HUES48 (cell line): ENCODE results near the gene KIAA1549.

Experiments used
- H3K27ac ChIP-seq: one replicate; pipeline ENCODE4 v1.7.0; 2013; ENCODE audit warnings: low read depth, low read length, inconsistent platforms
- H3K27me3 ChIP-seq: 2 replicates; pipeline ENCODE4 v1.6.1; 2013; ENCODE audit warnings: mild to moderate bottlenecking, low read length; ENCODE audit not compliant: control insufficient read depth, insufficient read depth
- H3K36me3 ChIP-seq: 2 replicates; pipeline ENCODE4 v1.6.1; 2013; ENCODE audit warnings: low read length; ENCODE audit not compliant: control insufficient read depth, insufficient read depth
- H3K4me1 ChIP-seq: 2 replicates; pipeline ENCODE4 v1.6.1; 2013; ENCODE audit warnings: mild to moderate bottlenecking, low read length; ENCODE audit not compliant: control insufficient read depth, insufficient read depth
- H3K4me3 ChIP-seq: 2 replicates; pipeline ENCODE4 v1.5.1; 2013; ENCODE audit warnings: mild to moderate bottlenecking, low read depth, low read length
- H3K9ac ChIP-seq: 2 replicates; pipeline ENCODE4 v1.6.1; 2013; ENCODE audit warnings: mild to moderate bottlenecking, low read depth, low read length, moderate library complexity
- H3K9me3 ChIP-seq: 2 replicates; pipeline ENCODE4 v1.6.1; 2013; ENCODE audit warnings: low read length; ENCODE audit not compliant: control insufficient read depth, insufficient read depth

The KIAA1549 gene

GRCh38 chr7:138879356-138879755, 101.8 kb downstream of the KIAA1549 start:
- no peaks in the 10 kb centered on the region for H3K27me3 ChIP-seq
- H3K36me3 ChIP-seq: peaks cover 38% of the 10 kb centered on the region
- no peaks in the 10 kb centered on the region for H3K9me3 ChIP-seq

GRCh38 chr7:138878856-138879255, 102.3 kb downstream of the KIAA1549 start:
- Histone ChIP-seq H3K36me3 (peaks cover 38% of the 10 kb centered on the region), H3K4me3 (no peak overlapping the region)

More at GRCh38 chr7:138879356-138879755, 101.8 kb downstream of the KIAA1549 start:
- Histone ChIP-seq H3K27ac (no peak overlapping the region), H3K4me1 (no peaks in the 10 kb centered on the region), H3K9ac (no peak overlapping the region), H3K4me3 (no peak overlapping the region)

GRCh38 chr7:138878051-138878450, 103.1 kb downstream of the KIAA1549 start:
- no peaks in the 10 kb centered on the region for H3K9me3 ChIP-seq
- no peak overlapping the region for H3K9ac ChIP-seq
- H3K4me3 ChIP-seq: no peak overlapping the region
- H3K27ac ChIP-seq: no peak overlapping the region
- no peaks in the 10 kb centered on the region for H3K4me1 ChIP-seq
- no peaks in the 10 kb centered on the region for H3K27me3 ChIP-seq
- peaks cover 42% of the 10 kb centered on the region for H3K36me3 ChIP-seq

More at GRCh38 chr7:138878856-138879255, 102.3 kb downstream of the KIAA1549 start:
- no peaks in the 10 kb centered on the region for H3K4me1 ChIP-seq
- H3K27ac ChIP-seq: no peak overlapping the region
- no peak overlapping the region for H3K9ac ChIP-seq
- no peaks in the 10 kb centered on the region for H3K9me3 ChIP-seq
- no peaks in the 10 kb centered on the region for H3K27me3 ChIP-seq

- Histone ChIP-seq H3K4me1 (no peaks in the 10 kb centered on the region), H3K9me3 (no peaks in the 10 kb centered on the region), H3K36me3 (peaks cover 39% of the 10 kb centered on the region), H3K4me3 (no peak overlapping the region), H3K9ac (no peak overlapping the region), H3K27me3 (no peaks in the 10 kb centered on the region), H3K27ac (no peak overlapping the region)
Observed at GRCh38 chr7:138876326-138876725, 104.9 kb downstream of the KIAA1549 start.

GRCh38 chr7:138875794-138876193, 105.4 kb downstream of the KIAA1549 start:
- Histone ChIP-seq H3K4me3 (no peak overlapping the region), H3K9me3 (no peaks in the 10 kb centered on the region), H3K4me1 (no peaks in the 10 kb centered on the region), H3K36me3 (peaks cover 34% of the 10 kb centered on the region), H3K27me3 (no peaks in the 10 kb centered on the region), H3K9ac (no peak overlapping the region), H3K27ac (no peak overlapping the region)

GRCh38 chr7:138873220-138873892, 107.8 kb downstream of the KIAA1549 start:
- H3K27ac ChIP-seq: no peak overlapping the region
- peaks cover 30% of the 10 kb centered on the region for H3K36me3 ChIP-seq
- no peaks in the 10 kb centered on the region for H3K4me1 ChIP-seq
- H3K9ac ChIP-seq: no peak overlapping the region
- no peaks in the 10 kb centered on the region for H3K27me3 ChIP-seq
- H3K9me3 ChIP-seq: no peaks in the 10 kb centered on the region
- H3K4me3 ChIP-seq: no peak overlapping the region

GRCh38 chr7:138872576-138872975, 108.6 kb downstream of the KIAA1549 start:
- no peak overlapping the region for H3K9ac ChIP-seq
- H3K27ac ChIP-seq: no peak overlapping the region
- H3K36me3 ChIP-seq: peaks cover 34% of the 10 kb centered on the region

GRCh38 chr7:138871814-138872090, 109.4 kb downstream of the KIAA1549 start:
- H3K27me3 ChIP-seq: no peaks in the 10 kb centered on the region
- H3K27ac ChIP-seq: no peak overlapping the region
- H3K36me3 ChIP-seq: peaks cover 39% of the 10 kb centered on the region
- H3K9me3 ChIP-seq: no peaks in the 10 kb centered on the region
- H3K9ac ChIP-seq: no peak overlapping the region
- H3K4me1 ChIP-seq: no peaks in the 10 kb centered on the region
- H3K4me3 ChIP-seq: no peak overlapping the region

More at GRCh38 chr7:138872576-138872975, 108.6 kb downstream of the KIAA1549 start:
- H3K4me3 ChIP-seq: no peak overlapping the region
- H3K4me1 ChIP-seq: no peaks in the 10 kb centered on the region
- H3K27me3 ChIP-seq: no peaks in the 10 kb centered on the region
- H3K9me3 ChIP-seq: no peaks in the 10 kb centered on the region

- no peak overlapping the region for H3K27ac ChIP-seq
- no peaks in the 10 kb centered on the region for H3K9me3 ChIP-seq
- no peaks in the 10 kb centered on the region for H3K4me1 ChIP-seq
- H3K9ac ChIP-seq: no peak overlapping the region
- H3K4me3 ChIP-seq: no peak overlapping the region
- H3K36me3 ChIP-seq: peaks cover 35% of the 10 kb centered on the region
- no peaks in the 10 kb centered on the region for H3K27me3 ChIP-seq
Observed at GRCh38 chr7:138871065-138871813, 110.0 kb downstream of the KIAA1549 start.

GRCh38 chr7:138869353-138869752, 111.8 kb downstream of the KIAA1549 start:
- Histone ChIP-seq H3K27me3 (no peaks in the 10 kb centered on the region), H3K27ac (no peak overlapping the region), H3K4me3 (no peak overlapping the region), H3K9ac (no peak overlapping the region), H3K9me3 (no peaks in the 10 kb centered on the region), H3K36me3 (peaks cover 42% of the 10 kb centered on the region), H3K4me1 (no peaks in the 10 kb centered on the region; the same call in 1 of the 2 replicates)

- H3K36me3 ChIP-seq: peaks cover 48% of the 10 kb centered on the region
- H3K9ac ChIP-seq: no peak overlapping the region
- H3K4me3 ChIP-seq: no peak overlapping the region
- H3K27ac ChIP-seq: no peak overlapping the region
- H3K27me3 ChIP-seq: no peaks in the 10 kb centered on the region
- H3K4me1 ChIP-seq: no peaks in the 10 kb centered on the region; the same call in 1 of the 2 replicates
- H3K9me3 ChIP-seq: no peaks in the 10 kb centered on the region
Observed at GRCh38 chr7:138868711-138869110, 112.5 kb downstream of the KIAA1549 start.
